K562 (cell line): ENCODE data around the gene STK33. TPM values are rescaled to one million over a fixed set of nuclear protein-coding genes. Genes with fewer than 3 reads are reported as not detected.

Experiments used
- ATAC-seq: fragments of 200-7000 bp; cut with Tn5 transposase; 3 replicates; pipeline ENCODE4 v1.9.1; 2020; ENCODE audit warnings: moderate library complexity
- BruUV-seq: library from RNA; stranded (reverse); fragments of 400-500 nt; replicated peaks from 2 replicates; lab custom pipeline; 2021; lab: Mats Ljungman, UMichigan
- CTCF ChIA-PET: fragments of 300-600 bp; formaldehyde crosslinking; extraction: SDS; loops from one replicate; lab custom pipeline; 2021; ENCODE audit warnings: low intra/inter-chr PET ratio; lab: Yijun Ruan, JAX
- POLR2A ChIA-PET: fragments of 300-600, 350-650 bp; sonication (Branson Sonifier 250); formaldehyde crosslinking; extraction: SDS; loops from one replicate; lab custom pipeline; 2021; ENCODE audit warnings: antibody characterized with exemption, inconsistent platforms; lab: Yijun Ruan, JAX
- DNase-seq, 4 experiments: peaks; one replicate each; pipeline versions ENCODE4 v3.0.0 to v3.0.0-alpha.2; 2011 to 2018; ENCODE audit warnings: low spot score in 3 of 4, mixed read lengths in 3 of 4; ENCODE audit errors: extremely low read depth in 1 of 4
- FAIRE-seq: peaks from 2 replicates; lab custom pipeline; 2011; peaks lifted over from hg19 to GRCh38; lab: Jason Lieb, UNC
- H2AFZ ChIP-seq: 2 replicates; pipeline ENCODE4 v1.6.0; 2011; ENCODE audit warnings: low read depth, low read length, control low read depth, inconsistent platforms
- H3K27ac ChIP-seq: fragments of 200-600 bp; 3 replicates; pipeline ENCODE4 v1.8.0; 2011; ENCODE audit warnings: low read depth, mild to moderate bottlenecking, control low read depth, inconsistent platforms, low read length, moderate library complexity, mixed read lengths; ENCODE audit errors: extremely low read depth
- H3K27me3 ChIP-seq, 2 experiments: fragments of 300-600 bp in 1 of 2; 2 replicates in 1 of 2; 3 replicates in 1 of 2; pipeline versions ENCODE4 v1.6.0 to v1.8.0; 2011; ENCODE audit warnings: inconsistent platforms in 2 of 2, low read length in 2 of 2, mild to moderate bottlenecking in 1 of 2, mixed read lengths in 1 of 2, moderate library complexity in 1 of 2; ENCODE audit not compliant: control insufficient read depth in 2 of 2, insufficient read depth in 2 of 2
- H3K36me3 ChIP-seq: fragments of 300-600 bp; 3 replicates; pipeline ENCODE4 v1.8.0; 2011; ENCODE audit warnings: mild to moderate bottlenecking, low read length, inconsistent platforms; ENCODE audit not compliant: control insufficient read depth, insufficient read depth
- H3K4me1 ChIP-seq, 2 experiments: fragments of 200-600 bp in 1 of 2; replicated peaks in 1 of 2; 2 replicates in 1 of 2; 3 replicates in 1 of 2; pipeline versions ENCODE4 v1.5.1 to v1.8.0; 2011; ENCODE audit warnings: inconsistent platforms in 2 of 2, low read length in 2 of 2, mild to moderate bottlenecking in 1 of 2, mixed read lengths in 1 of 2, moderate library complexity in 1 of 2; ENCODE audit not compliant: control insufficient read depth in 2 of 2, insufficient read depth in 2 of 2
- H3K4me2 ChIP-seq: 2 replicates; pipeline ENCODE4 v1.6.1; 2011; ENCODE audit warnings: low read length, control low read depth, inconsistent platforms, mixed read lengths; ENCODE audit not compliant: insufficient read depth
- H3K4me3 ChIP-seq: fragments of 200-600 bp; sonication (generic), shearing (Covaris generic); 2 replicates; pipeline ENCODE4 v1.5.1; 2016; ENCODE audit warnings: control low read depth, inconsistent platforms
- H3K79me2 ChIP-seq: fragments of 200-600 bp; 3 replicates; pipeline ENCODE4 v1.8.0; 2011; ENCODE audit warnings: low read length, inconsistent platforms; ENCODE audit not compliant: control insufficient read depth, insufficient read depth
- H3K9ac ChIP-seq, 2 experiments: 2 replicates each; pipeline versions ENCODE4 v1.6.0 to v1.6.1; 2011; ENCODE audit warnings: low read depth in 2 of 2, low read length in 2 of 2, control low read depth in 1 of 2, inconsistent platforms in 1 of 2, mild to moderate bottlenecking in 1 of 2, mixed read lengths in 1 of 2; ENCODE audit not compliant: insufficient read depth in 1 of 2
- H3K9me1 ChIP-seq: one replicate; pipeline ENCODE4 v1.6.0; 2011; ENCODE audit warnings: inconsistent platforms, mild to moderate bottlenecking, low read length, moderate library complexity; ENCODE audit not compliant: control insufficient read depth, insufficient read depth
- H3K9me3 ChIP-seq: replicated peaks from 2 replicates; pipeline ENCODE4 v1.5.1; 2011; ENCODE audit warnings: low read depth, low read length, inconsistent platforms; ENCODE audit not compliant: control insufficient read depth, insufficient read depth
- H4K20me1 ChIP-seq: replicated peaks from 2 replicates; pipeline ENCODE4 v1.6.1; 2011; ENCODE audit warnings: low read length, inconsistent platforms, mixed read lengths; ENCODE audit not compliant: control insufficient read depth, insufficient read depth
- ATF3 ChIP-seq, 2 experiments: fragments of 450-650 bp in 1 of 2; sonication (generic) in 1 of 2; formaldehyde crosslinking in 1 of 2; IDR thresholded peaks in 1 of 2; conservative IDR thresholded peaks in 1 of 2; 2 replicates each; pipeline versions ENCODE4 v1.6.1 to v1.8.1; 2016 to 2023; ENCODE audit warnings: mild to moderate bottlenecking in 2 of 2, moderate library complexity in 2 of 2, inconsistent platforms in 1 of 2, missing genetic modification reagents in 1 of 2
- BRD9 ChIP-seq: fragments of 450-650 bp; IDR thresholded peaks from 2 replicates; pipeline ENCODE4 v1.6.1; 2018; ENCODE audit warnings: low read depth; ENCODE audit not compliant: partially characterized antibody
- CBFA2T2 ChIP-seq: fragments of 450-650 bp; conservative IDR thresholded peaks from 2 replicates; pipeline ENCODE4 v1.6.1; 2017; ENCODE audit warnings: mild to moderate bottlenecking
- ESRRA ChIP-seq: fragments of 450-650 bp; IDR thresholded peaks from 2 replicates; pipeline ENCODE4 v1.6.1; 2014; ENCODE audit warnings: low read depth, mild to moderate bottlenecking, moderate library complexity, borderline replicate concordance
- ETV5 ChIP-seq: sonication (generic); formaldehyde crosslinking; IDR thresholded peaks from 2 replicates; pipeline ENCODE4 v1.4.0; 2020; ENCODE audit warnings: low read depth, mild to moderate bottlenecking, missing genetic modification reagents
- FOS ChIP-seq: IDR thresholded peaks from 3 replicates; pipeline ENCODE4 v1.6.1; 2011; ENCODE audit not compliant: insufficient read length; ENCODE audit errors: extremely low read depth
- MAFG ChIP-seq: fragments of 450-650 bp; conservative IDR thresholded peaks from 2 replicates; pipeline ENCODE4 v1.6.1; 2016; ENCODE audit warnings: missing genetic modification characterization, missing compliant biosample characterization
- NBN ChIP-seq: fragments of 450-650 bp; IDR thresholded peaks from 2 replicates; pipeline ENCODE4 v1.6.1; 2016; ENCODE audit warnings: low read depth, mild to moderate bottlenecking
- NCOA1 ChIP-seq: fragments of 450-650 bp; IDR thresholded peaks from 2 replicates; pipeline ENCODE4 v1.6.1; 2016; ENCODE audit warnings: low read depth
- PHB2 ChIP-seq: fragments of 450-650 bp; IDR thresholded peaks from 2 replicates; pipeline ENCODE4 v1.6.1; 2017; ENCODE audit warnings: low read depth
- POU5F1 ChIP-seq: fragments of 150-350 bp; IDR thresholded peaks from 2 replicates; pipeline ENCODE4 v1.6.1; 2014; ENCODE audit warnings: borderline replicate concordance, low read length, low read depth, mild to moderate bottlenecking; ENCODE audit not compliant: partially characterized antibody
- RFX7 ChIP-seq: fragments of 250-450 bp; sonication (Bioruptor Pico); IDR thresholded peaks from 2 replicates; pipeline ENCODE4 v1.5.1; 2021; ENCODE audit warnings: mild to moderate bottlenecking
- TARDBP ChIP-seq: fragments of 450-650 bp; IDR thresholded peaks from 2 replicates; pipeline ENCODE4 v1.6.1; 2016
- TFAM ChIP-seq: fragments of 250-450 bp; sonication (Bioruptor Pico); conservative IDR thresholded peaks from 2 replicates; pipeline ENCODE4 v1.5.0; 2021; ENCODE audit warnings: mild to moderate bottlenecking, moderate library complexity
- USF2 ChIP-seq: sonication (generic); formaldehyde crosslinking; IDR thresholded peaks from 2 replicates; pipeline ENCODE4 v1.5.0; 2020; ENCODE audit warnings: missing genetic modification reagents
- WHSC1 ChIP-seq: IDR thresholded peaks from one replicate; pipeline ENCODE4 v1.6.1; 2012; ENCODE audit warnings: low read length, control low read depth, inconsistent platforms
- ZFP1 ChIP-seq: fragments of 450-650 bp; formaldehyde crosslinking; IDR thresholded peaks from 2 replicates; pipeline ENCODE4 v1.4.0; 2020; ENCODE audit warnings: mild to moderate bottlenecking, mixed read lengths
- ZFPM2 ChIP-seq: fragments of 250-450 bp; sonication (Bioruptor Pico); IDR thresholded peaks from 2 replicates; pipeline ENCODE4 v1.5.1; 2022; ENCODE audit warnings: mild to moderate bottlenecking
- ZNF134 ChIP-seq: fragments of 250-450 bp; sonication (Bioruptor Pico); conservative IDR thresholded peaks from 2 replicates; pipeline ENCODE4 v1.4.0; 2020
- ZNF699 ChIP-seq: fragments of 250-450 bp; sonication (Bioruptor Pico); IDR thresholded peaks from 2 replicates; pipeline ENCODE4 v1.8.0; 2021; ENCODE audit warnings: mild to moderate bottlenecking, moderate library complexity; ENCODE audit not compliant: insufficient replicate concordance
- ZNF780A ChIP-seq: fragments of 250-450 bp; sonication (Bioruptor Pico); IDR thresholded peaks from 2 replicates; pipeline ENCODE4 v1.5.0; 2021; ENCODE audit warnings: mild to moderate bottlenecking
- WGBS: fragments of 100-300 bp; shearing (Covaris generic); methylation state at CpG from one replicate; pipeline ENCODE4 v1.1.6; 2016; ENCODE audit warnings: low coverage, mixed read lengths; ENCODE audit not compliant: insufficient coverage; ENCODE audit errors: missing lambda C conversion rate; 5-methylcytosine and 5-hydroxymethylcytosine counted together
- in situ Hi-C: fragments of 300-500 bp; cut with MboI; formaldehyde crosslinking; loops from 4 replicates; pipeline ENCODE4 v1.15.0; 2018; ENCODE audit warnings: inconsistent platforms, mixed read lengths
- intact Hi-C: fragments of 100-400 bp; cut with micrococcal nuclease; formaldehyde crosslinking; loops from 2 replicates; pipeline ENCODE4 v1.14.2; 2022
- polyA plus RNA-seq, 8 experiments: library from polyadenylated mRNA; depleted of rRNA in 4 of 8; stranded (reverse) in 5 of 8; unstranded in 3 of 8; fragments of >200 nt; fragmentation: Nextera tagmentation in 2 of 8; fragmentation: Illumina TruSeq in 1 of 8; extraction: Ambion mirVana in 2 of 8; extraction: Trizol in 1 of 8; gene quantifications; 2 replicates each; pipeline versions ENCODE4 v1.2.1 to v1.2.3, GENCODE V29; 2011 to 2014; ENCODE audit warnings: inconsistent platforms in 1 of 8, missing spikeins in 1 of 8
- total RNA-seq, 7 experiments: library from RNA; depleted of rRNA in 6 of 7; stranded (reverse); fragments of >200 nt in 6 of 7; fragmentation: Illumina TruSeq in 2 of 7; extraction: Trizol in 2 of 7; gene quantifications; 2 replicates each; pipeline versions ENCODE4 v1.2.1 to v1.2.3, GENCODE V29; 2011 to 2021; ENCODE audit warnings: low replicate concordance in 1 of 7

Gene STK33
- total and polyA plus RNA-seq, 9 of the 15 experiments (the other 6 are each of a cell fraction or from before 2014, with no cell fraction given), result not detected

- TF ChIP-seq ESRRA (no peak), TFAM (CRISPR knock-in tag) (no peak), BRD9 (no peak), MAFG (tag) (no peak), ZNF134 (CRISPR knock-in tag) (no peak)
These were observed 201.1 kb downstream of the STK33 start (continued) for GRCh38 chr11:8392886-8393285.

- H3K9ac ChIP-seq, result no peak overlapping the region
- H3K27ac ChIP-seq, result no peak overlapping the region
- FAIRE-seq, result no peak
- H3K4me1 ChIP-seq, result no peaks in the 10 kb centered on the region
- no peaks in the 10 kb centered on the region for H4K20me1 ChIP-seq
- H3K27me3 ChIP-seq, result peaks cover 5 to 30% of the 10 kb centered on the region in 2 experiments; a peak in 4 of 5 replicates
- WGBS, result 0% methylated on average over 4 of the region's 4 CpGs
- TF ChIP-seq CBFA2T2 (no peak), WHSC1 (no peak), NBN (no peak), ZNF780A (CRISPR knock-in tag) (no peak), USF2 (CRISPR knock-in tag) (no peak), NCOA1 (no peak), ETV5 (CRISPR knock-in tag) (no peak), TARDBP (no peak), POU5F1 (no peak), ZFP1 (CRISPR knock-in tag) (no peak), ATF3 (IDR thresholded peaks at IDR 0.05) (no peak), ATF3 (CRISPR knock-in tag; conservative IDR thresholded peaks at IDR 0.05) (no peak), RFX7 (CRISPR knock-in tag) (no peak), ZNF699 (CRISPR knock-in tag) (no peak), ZFPM2 (CRISPR knock-in tag) (no peak), PHB2 (no peak), FOS (no peak)
- TF ChIP-seq, all 486 proteins: peak for 0
- H2AFZ ChIP-seq, result no peak overlapping the region
- ATAC-seq, result no peak
- no peaks in the 10 kb centered on the region for H3K9me3 ChIP-seq
- no peak overlapping the region for H3K4me3 ChIP-seq
- no peaks in the 10 kb centered on the region for H3K79me2 ChIP-seq
- ChIA-PET CTCF (no interaction called here), POLR2A (interaction anchor here (0.5 to 0.6 kb wide), 3 partner anchors 79 to 1440 kb away, joined by 3 read pairs; no protein-coding TSS in a partner anchor)
- no peak for DNase-seq
- no peaks in the 10 kb centered on the region for H3K9me1 ChIP-seq
- no TSS peak for BruUV-seq
- intact Hi-C loops, result no loop called here
- in situ Hi-C loops, result no loop called here
- no peaks in the 10 kb centered on the region for H3K36me3 ChIP-seq
- no peak overlapping the region for H3K4me2 ChIP-seq
These were observed 201.9 kb downstream of the STK33 start for GRCh38 chr11:8392166-8392565.
